OCI-LY7 (cell line): ENCODE measurements around the gene GPALPP1. TPM values are rescaled to one million over a fixed set of nuclear protein-coding genes. Genes with fewer than 3 reads are reported as not detected.

ENCODE experiments used
- BruUV-seq: library from RNA; stranded (reverse); fragments of 400-500 nt; replicated peaks from 2 replicates; lab custom pipeline; 2021; lab: Mats Ljungman, UMichigan
- CTCF ChIA-PET: fragments of 300-600 bp; sonication (Branson Sonifier 250); formaldehyde crosslinking; loops from one replicate; lab custom pipeline; 2022; ENCODE audit warnings: antibody characterized with exemption; ENCODE audit not compliant: unreplicated experiment; lab: Charles Lee
- POLR2A ChIA-PET: fragments of 300-600 bp; sonication (Branson Sonifier 250); formaldehyde crosslinking; loops from one replicate; lab custom pipeline; 2022; ENCODE audit warnings: antibody characterized with exemption; lab: Charles Lee
- DNase-seq: peaks from one replicate; pipeline ENCODE4 v3.0.0-alpha.2; 2015; ENCODE audit warnings: low spot score
- H2AFZ ChIP-seq: fragments of 200-600 bp; sonication (generic), shearing (Covaris generic); 2 replicates; pipeline ENCODE4 v1.6.1; 2014; ENCODE audit warnings: mild to moderate bottlenecking, antibody characterized with exemption, low read length, moderate library complexity
- H3K27ac ChIP-seq: fragments of 200-600 bp; sonication (generic); 2 replicates; pipeline ENCODE4 v1.5.1; 2014; ENCODE audit warnings: mixed run types, low read depth, mild to moderate bottlenecking, moderate library complexity, low read length, inconsistent platforms; ENCODE audit not compliant: poor library complexity, severe bottlenecking
- H3K36me3 ChIP-seq: fragments of 200-600 bp; sonication (generic); 2 replicates; pipeline ENCODE4 v1.6.1; 2014; ENCODE audit warnings: mild to moderate bottlenecking, antibody characterized with exemption, low read length, moderate library complexity, mixed read lengths; ENCODE audit not compliant: insufficient read depth
- H3K4me1 ChIP-seq: fragments of 200-600 bp; sonication (generic); 2 replicates; pipeline ENCODE4 v1.5.1; 2014; ENCODE audit warnings: mild to moderate bottlenecking, low read length; ENCODE audit not compliant: insufficient read depth, poor library complexity, severe bottlenecking
- H3K4me2 ChIP-seq: fragments of 200-600 bp; sonication (generic); 2 replicates; pipeline ENCODE4 v1.6.1; 2014; ENCODE audit warnings: mild to moderate bottlenecking, low read length
- H3K4me3 ChIP-seq: fragments of 200-600 bp; sonication (generic); 2 replicates; pipeline ENCODE4 v1.5.1; 2014; ENCODE audit warnings: mild to moderate bottlenecking, low read depth, low read length; ENCODE audit not compliant: poor library complexity, severe bottlenecking
- H3K79me2 ChIP-seq: fragments of 200-600 bp; sonication (generic); 2 replicates; pipeline ENCODE4 v1.6.1; 2016; ENCODE audit warnings: low read depth, mild to moderate bottlenecking, low read length, moderate library complexity, mixed read lengths; ENCODE audit not compliant: insufficient read depth
- H3K9me2 ChIP-seq: fragments of 200-600 bp; sonication (generic); 2 replicates; pipeline ENCODE4 v1.6.1; 2016; ENCODE audit warnings: mild to moderate bottlenecking, low read length, mixed read lengths; ENCODE audit not compliant: insufficient read depth
- H3K9me3 ChIP-seq: fragments of 200-600 bp; sonication (generic); 2 replicates; pipeline ENCODE4 v1.6.1; 2014; ENCODE audit warnings: mild to moderate bottlenecking, mixed run types, low read length, mixed read lengths
- H4K20me1 ChIP-seq: fragments of 200-600 bp; sonication (generic); 2 replicates; pipeline ENCODE4 v1.6.1; 2014; ENCODE audit warnings: mild to moderate bottlenecking, antibody characterized with exemption, low read length, moderate library complexity, mixed read lengths; ENCODE audit not compliant: insufficient read depth
- CTCF ChIP-seq: fragments of 200-600 bp; sonication (generic); conservative IDR thresholded peaks from 2 replicates; pipeline ENCODE4 v1.5.1; 2014; ENCODE audit warnings: mild to moderate bottlenecking, antibody characterized with exemption, low read length, moderate library complexity, mixed read lengths
- EZH2phosphoT487 ChIP-seq: fragments of 200-600 bp; sonication (generic); IDR thresholded peaks from 2 replicates; pipeline ENCODE4 v1.6.1; 2018; ENCODE audit warnings: low read depth, borderline replicate concordance, mild to moderate bottlenecking, mixed run types, antibody characterized with exemption, low read length, moderate library complexity, mixed read lengths
- intact Hi-C: fragments of 100-400 bp; cut with micrococcal nuclease; formaldehyde crosslinking; loops from one replicate; pipeline ENCODE4 v1.10.0; 2022; ENCODE audit not compliant: unreplicated experiment
- total RNA-seq, 2 experiments: library from RNA; depleted of rRNA in 1 of 2; stranded (reverse); fragments of >200 nt in 1 of 2; shearing (Covaris generic) in 1 of 2; gene quantifications; 2 replicates each; pipeline ENCODE4 v1.2.3, GENCODE V29; 2014 to 2022

Gene GPALPP1
- total RNA-seq, 2 experiments from 2014 or later: 40.1 to 54.5 TPM

DNA sequence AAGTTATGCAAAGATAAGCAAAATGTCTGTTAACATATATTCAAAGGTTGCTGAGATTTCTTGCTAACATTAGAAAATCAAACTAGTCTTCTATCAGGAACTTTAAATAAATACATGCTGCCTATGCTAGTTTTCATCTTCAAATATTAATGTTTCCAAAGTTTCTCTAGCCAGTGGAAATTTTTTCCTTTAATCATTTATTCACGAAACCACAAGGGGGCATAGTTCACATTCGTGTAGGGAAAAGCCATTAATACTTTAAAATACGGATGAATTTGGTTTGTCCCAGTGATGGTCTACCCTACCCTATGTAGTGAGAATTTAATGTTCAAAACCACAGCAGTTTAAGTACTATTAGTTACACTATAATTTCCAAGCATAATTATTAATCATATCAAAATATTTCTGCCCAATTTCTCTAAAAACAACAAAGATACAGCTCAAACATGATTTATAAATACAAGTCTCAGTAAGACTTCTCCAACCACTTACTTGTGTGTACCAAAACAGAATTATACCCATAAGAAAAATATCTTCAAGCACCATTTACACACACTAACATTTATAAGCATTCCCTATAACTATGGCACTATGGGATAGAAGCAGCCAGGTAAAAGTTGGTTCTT lies 16.3 kb upstream of the GPALPP1 start:
- intact Hi-C loops: loop anchor here (5.0 kb wide), 2 partner anchors 491 to 1066 kb away; no protein-coding TSS in a partner anchor
- peaks cover 82% of the 10 kb centered on the region for H3K36me3 ChIP-seq
- no peak overlapping the region for H3K27ac ChIP-seq
- ChIA-PET CTCF (no interaction called here), POLR2A (interaction anchor here (0.6 to 1.2 kb wide), 4 partner anchors 16 to 504 kb away, joined by 3 to 5 read pairs (median 3); no protein-coding TSS in a partner anchor)
- H3K9me3 ChIP-seq: no peaks in the 10 kb centered on the region
- H3K9me2 ChIP-seq: no peaks in the 10 kb centered on the region
- no peak overlapping the region for H3K4me3 ChIP-seq
- H2AFZ ChIP-seq: no peak overlapping the region
- TF ChIP-seq EZH2phosphoT487 (no peak), CTCF (peak; percentile 76)
- no peak overlapping the region for H3K4me2 ChIP-seq
- BruUV-seq: no TSS peak
- DNase-seq: peak; percentile 38
- H4K20me1 ChIP-seq: peaks cover 5% of the 10 kb centered on the region
- H3K79me2 ChIP-seq: no peaks in the 10 kb centered on the region
- H3K4me1 ChIP-seq: no peaks in the 10 kb centered on the region

- Histone ChIP-seq H4K20me1 (peaks cover 5% of the 10 kb centered on the region), H3K9me3 (no peaks in the 10 kb centered on the region), H3K4me2 (no peak overlapping the region), H3K27ac (no peak overlapping the region), H3K79me2 (no peaks in the 10 kb centered on the region), H3K4me3 (no peak overlapping the region), H3K9me2 (no peaks in the 10 kb centered on the region), H2AFZ (no peak overlapping the region), H3K4me1 (no peaks in the 10 kb centered on the region), H3K36me3 (peaks cover 82% of the 10 kb centered on the region)
- BruUV-seq: no TSS peak
- TF ChIP-seq EZH2phosphoT487 (no peak), CTCF (no peak)
- intact Hi-C loops: loop anchor here (5.0 kb wide), 2 partner anchors 492 to 1067 kb away; no protein-coding TSS in a partner anchor
- ChIA-PET CTCF (no interaction called here), POLR2A (interaction anchor here (1.2 kb wide), 1 partner anchor 17 kb away, joined by 3 read pairs; no protein-coding TSS in a partner anchor)
- DNase-seq: no peak
Measured at GRCh38 chr13:44974056-44974793, 15.1 kb upstream of the GPALPP1 start.
